ENCODE results near the gene FUBP3.

DNA sequence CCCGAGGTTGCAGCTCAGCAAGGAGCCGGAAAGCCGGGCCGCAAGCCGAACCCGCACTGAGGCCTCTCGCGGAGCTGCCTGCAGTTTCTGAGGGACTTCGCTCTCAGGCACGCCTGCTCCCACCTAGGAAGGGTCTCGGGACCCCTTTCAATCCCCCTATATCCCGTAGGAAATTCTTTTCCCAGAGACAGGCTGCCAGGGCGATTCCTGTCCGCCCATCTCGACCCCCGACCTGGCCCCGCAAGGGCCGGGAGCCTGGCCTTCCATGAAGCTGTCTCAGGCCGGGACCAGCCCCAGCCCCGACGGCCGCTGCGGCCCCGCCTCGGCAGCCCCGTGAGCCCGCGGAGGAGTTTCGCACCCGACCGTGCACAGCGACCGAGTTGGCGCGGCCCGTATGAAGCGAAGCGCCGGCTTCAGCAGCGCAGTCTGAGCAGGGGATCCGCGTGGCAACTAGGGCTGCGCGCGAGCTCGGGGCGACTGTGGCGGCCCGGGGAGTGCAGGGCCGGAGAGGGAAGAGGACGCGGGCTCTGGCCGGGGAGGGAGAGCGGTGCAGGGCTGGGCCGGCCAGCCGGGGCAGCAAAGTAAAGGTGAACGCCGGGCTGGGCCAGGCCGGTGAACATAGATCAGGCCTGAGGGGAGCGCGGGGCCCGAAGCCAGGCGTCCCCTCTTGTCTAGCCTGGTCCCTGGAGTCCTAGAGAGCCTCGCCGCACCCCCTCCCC, 84.0 kb downstream of the FUBP3 start:
- TF ChIP-seq POLR2A (IDR thresholded peaks at IDR 0.05) (no peak), CTCF (IDR thresholded peaks at IDR 0.05) (no peak)

Measured in adrenal gland (tissue), 5 donors.